Epidermal melanocyte (primary cell): ENCODE data around the gene FBXO30.

Experiments
- DNase-seq: peaks from one replicate; pipeline ENCODE4 v3.0.0; 2011; ENCODE audit warnings: low spot score; ENCODE audit not compliant: insufficient read length

FBXO30 gene

GRCh38 chr6:145756170-145756662 lies 58.4 kb downstream of the FBXO30 start:
- DNase-seq = peak; percentile 25

DNA sequence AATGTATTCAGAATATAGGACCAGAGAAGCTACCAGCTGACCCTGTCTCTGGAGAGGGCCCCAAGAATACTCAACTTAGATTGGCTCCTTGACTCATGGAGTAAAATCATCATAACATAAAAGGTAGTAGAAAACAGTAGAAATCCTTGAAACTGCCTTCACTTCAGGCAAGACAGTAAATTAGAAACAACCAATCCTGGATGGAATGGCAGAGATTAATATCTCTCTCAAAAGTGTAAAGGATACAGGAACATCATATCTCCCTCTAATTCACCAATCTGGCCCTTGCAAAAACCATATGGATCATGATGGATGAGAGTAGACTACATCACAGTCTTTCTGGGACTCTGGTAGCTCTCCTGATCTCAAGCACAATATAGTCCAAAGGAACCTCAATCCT lies 58.9 kb downstream of the FBXO30 start:
- DNase-seq = no peak

DNA sequence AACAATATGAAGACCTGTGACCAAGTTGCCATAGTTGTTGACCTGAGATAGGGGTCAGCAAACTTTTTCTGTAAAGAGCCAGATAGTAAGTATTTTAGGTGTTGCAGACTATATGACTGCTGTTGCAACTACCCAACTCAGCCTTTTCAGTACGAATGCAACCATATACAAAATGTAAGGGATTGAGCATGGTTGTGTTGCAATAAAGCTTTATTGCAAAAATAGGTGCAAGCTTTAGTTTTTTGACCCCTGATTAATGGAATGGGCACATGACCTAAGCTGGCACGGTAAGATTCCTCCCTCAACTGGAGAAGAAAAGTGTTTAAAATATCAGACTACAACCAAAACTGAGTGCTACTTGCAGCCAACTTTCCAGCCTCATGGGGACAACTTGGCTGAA lies 62.0 kb downstream of the FBXO30 start:
- no peak for DNase-seq

GRCh38 chr6:145749632-145750031 lies 65.0 kb downstream of the FBXO30 start:
- DNase-seq = no peak

GRCh38 chr6:145745861-145746260 lies 68.7 kb downstream of the FBXO30 start:
- no peak for DNase-seq

GRCh38 chr6:145744619-145745018 lies 70.0 kb downstream of the FBXO30 start:
- DNase-seq = no peak
